ENCODE measurements around the gene FHL1.

GRCh38 chrX:136147976-136148375 is 643 bp downstream of the FHL1 start:
- TF ChIP-seq CTCF (IDR thresholded peaks at IDR 0.05; ENCODE audit: borderline replicate concordance, extremely low read depth, low read length, poor library complexity, severe bottlenecking): no peak
- no peak for TF ChIP-seq EZH2 (IDR thresholded peaks at IDR 0.05; ENCODE audit: borderline replicate concordance, low read depth, low read length, severe bottlenecking)
